Measurements from ENCODE around the gene UNC93A.
"Not testable (repeated sequence)": the region's sequence is repeated elsewhere in the genome, so short reads cannot be mapped to it uniquely, and the experiment has no call there.

The UNC93A gene

DNA sequence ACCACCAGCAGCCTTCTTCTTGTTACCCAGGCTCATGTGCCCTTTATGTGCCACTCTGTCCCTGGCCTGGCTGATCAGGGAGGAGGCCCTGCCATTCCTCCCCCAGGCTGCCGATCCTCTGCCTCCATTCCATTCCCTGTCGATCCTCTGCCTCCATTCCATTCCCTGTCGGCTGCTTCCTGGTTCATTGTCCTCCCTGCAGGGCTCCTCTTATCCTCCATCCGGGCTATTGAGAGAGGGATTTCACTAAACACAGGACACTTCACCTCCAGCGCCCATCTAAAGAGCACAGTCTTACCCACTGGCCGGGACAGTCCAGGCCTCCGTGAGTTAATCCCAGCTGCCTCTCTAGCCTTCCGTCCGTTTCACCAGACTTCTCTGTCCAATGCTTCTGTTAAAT lies 26.1 kb downstream of the UNC93A start:
- DNase-seq = no peak

DNA sequence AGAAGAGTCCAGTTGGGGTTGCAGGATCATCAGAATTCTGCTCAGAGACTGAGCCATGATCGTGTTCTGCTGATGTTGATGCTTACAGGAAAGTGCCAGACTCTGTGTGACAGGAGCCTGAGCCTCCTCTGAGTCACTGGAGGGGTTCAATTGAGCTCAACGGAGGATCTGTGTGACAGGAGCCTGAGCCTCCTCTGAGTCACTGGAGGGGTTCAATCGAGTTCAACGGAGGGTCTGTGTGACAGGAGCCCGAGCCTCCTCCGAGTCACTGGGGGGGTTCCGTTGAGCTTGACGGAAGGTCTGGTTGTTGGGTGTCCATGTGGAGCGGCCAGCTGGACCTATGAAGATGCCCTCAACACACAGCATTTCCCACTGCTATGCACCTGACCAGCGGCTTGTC lies 27.2 kb downstream of the UNC93A start:
- not testable (repeated sequence) for DNase-seq

DNA sequence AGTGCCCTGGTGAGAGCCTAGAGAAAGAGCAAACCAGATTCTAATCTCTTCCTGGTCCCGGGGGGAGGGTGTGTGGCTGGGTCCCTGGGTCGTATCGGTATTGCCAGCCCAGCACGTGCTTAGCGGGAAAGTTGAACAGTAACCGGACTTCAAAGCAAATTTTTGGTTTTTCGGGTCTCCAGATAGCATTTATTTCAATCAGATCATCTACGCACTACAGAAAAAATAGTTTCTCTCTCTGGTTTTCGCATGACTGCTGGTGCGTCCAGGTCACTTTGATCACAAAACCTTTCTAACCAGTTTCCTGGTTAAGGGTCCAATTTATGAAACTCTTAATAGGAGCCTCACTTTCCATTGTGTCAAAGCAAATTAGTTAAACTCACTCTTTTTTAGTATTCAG lies 27.7 kb downstream of the UNC93A start:
- DNase-seq = not testable (repeated sequence)

DNA sequence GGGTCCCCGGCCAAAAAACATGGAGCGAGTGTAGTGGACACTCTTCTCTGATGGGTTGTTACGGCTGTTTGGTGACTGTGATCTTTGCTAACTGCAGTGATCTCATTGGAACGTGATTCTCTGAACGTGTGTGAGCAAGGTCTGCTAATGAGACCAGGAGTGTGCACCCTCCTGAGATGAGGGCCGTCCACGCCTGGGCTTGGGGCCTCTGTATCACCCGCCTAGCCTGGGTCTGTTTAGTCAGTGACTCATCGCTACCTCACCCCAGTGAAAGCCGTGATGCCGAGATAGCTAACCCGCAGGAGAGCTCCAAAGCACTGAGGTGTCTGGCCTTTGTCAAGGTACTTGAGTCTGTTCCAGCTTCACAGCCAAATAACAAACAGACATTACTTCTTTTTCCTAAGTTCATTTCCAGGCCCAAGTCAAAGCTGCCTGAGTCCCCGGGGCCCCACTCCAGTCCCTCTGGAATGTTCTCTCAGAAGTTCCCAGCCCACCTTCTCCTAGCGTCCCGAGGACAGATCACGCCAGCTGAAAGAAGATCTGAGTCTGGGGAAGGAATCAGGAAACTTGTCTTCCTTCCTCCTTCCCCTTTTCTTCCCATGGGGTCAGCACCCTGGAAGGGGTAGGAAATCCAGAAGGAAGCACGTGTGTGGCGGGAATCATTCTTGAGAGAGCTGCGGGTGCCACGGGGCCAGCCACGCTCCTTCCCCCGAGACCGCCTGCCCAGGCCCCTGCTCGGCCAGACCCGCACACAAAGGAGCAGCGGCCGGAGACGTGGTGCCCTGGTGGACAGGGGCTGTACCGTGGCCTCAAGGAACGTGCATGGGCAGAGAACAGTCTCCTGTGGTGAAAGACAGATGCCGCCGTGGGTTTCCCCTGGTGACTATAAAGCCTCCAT lies 29.0 kb downstream of the UNC93A start:
- DNase-seq = not testable (repeated sequence)

DNA sequence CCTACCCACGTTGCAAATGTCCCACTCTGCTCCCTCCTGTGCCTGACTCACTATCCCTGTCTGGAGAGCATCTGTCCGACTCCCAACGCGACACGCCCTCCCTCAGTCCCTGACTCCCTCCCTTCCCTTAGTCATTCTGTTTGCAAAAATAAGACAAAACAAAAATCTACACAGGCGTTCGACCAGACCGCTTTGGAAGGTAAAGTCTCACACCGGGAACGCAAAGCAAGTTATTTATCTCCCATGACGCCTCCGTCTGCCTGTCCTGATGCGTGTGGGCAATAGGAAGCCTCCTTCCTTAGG lies 29.6 kb downstream of the UNC93A start:
- DNase-seq = not testable (repeated sequence)

DNA sequence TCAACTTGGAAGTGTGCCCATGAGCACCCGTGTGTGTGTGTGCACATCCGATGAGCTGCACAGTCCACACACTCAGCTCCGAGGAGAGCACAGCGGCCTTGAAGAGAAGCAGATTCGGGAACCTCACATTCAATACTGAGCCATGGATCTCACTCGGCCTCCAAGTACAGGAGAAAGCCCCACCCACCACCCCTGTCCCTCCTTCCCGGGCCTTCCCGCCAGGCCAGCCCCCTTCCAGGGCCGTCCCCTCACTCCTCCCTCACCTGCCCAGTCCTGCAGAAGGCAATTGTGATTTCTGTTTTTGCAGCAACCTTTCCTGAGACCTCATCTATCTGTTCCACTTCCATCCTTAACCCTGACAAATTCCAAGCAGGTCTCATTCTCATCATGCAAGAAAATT lies 30.1 kb downstream of the UNC93A start:
- DNase-seq = not testable (repeated sequence)

DNA sequence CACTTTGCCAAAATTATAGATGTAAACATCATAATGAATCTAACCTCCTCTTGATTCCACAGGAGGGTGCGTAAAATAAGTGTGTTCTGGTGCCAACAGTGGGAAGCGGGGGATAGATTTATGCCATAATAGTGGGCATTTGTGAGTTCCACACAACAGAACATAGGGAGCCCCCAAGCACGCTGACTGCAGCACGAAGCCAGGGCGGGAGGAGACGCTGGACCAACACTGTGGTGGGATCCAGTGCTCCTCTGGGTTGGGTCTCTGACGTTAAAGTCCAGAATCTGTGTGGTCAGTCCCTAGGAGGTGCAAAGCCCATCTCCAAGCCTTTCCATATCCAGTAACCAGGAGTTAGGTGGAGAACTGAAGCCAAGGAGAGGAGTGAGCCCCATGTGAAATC lies 32.0 kb downstream of the UNC93A start:
- no peak for DNase-seq

DNA sequence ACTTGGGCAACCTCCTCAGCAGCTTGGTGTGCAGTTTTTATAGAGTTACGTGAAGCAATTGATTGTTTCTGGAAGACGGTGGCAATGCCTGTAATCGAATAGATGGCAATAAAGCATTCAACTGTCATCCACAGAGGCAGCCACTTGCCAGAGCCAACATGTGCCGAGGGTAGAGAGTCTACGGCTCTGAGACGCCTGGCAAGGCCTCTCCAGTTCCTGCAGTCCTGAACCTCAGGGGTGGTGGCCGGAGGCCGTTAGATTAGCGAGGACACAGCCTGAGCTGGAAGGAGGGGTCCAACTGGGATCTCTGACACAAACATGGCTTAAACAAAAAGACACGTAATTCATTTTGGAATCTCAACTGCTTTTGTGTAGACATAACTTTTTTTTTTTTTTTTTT lies 33.0 kb downstream of the UNC93A start:
- no peak for DNase-seq

DNA sequence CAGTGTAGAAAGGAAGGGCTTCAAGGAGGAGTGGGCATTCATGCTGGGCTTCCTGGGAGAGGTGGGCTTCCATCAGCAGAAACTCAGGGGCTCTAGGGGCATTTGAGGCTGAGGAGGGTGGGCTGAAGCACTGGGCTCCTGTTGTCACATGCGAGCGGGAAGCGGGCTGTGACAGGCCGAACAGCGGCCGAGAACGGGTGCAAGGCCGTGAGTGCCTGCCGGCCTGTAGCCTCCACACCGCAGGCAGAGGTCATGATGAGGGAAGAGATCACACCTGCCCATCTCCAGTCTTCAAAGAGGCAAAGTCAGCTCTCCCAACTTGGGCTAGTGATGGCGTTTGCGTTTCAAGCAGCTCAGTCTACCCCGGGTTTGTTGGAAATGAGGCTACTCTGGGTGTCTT lies 34.7 kb downstream of the UNC93A start:
- no peak for DNase-seq

DNA sequence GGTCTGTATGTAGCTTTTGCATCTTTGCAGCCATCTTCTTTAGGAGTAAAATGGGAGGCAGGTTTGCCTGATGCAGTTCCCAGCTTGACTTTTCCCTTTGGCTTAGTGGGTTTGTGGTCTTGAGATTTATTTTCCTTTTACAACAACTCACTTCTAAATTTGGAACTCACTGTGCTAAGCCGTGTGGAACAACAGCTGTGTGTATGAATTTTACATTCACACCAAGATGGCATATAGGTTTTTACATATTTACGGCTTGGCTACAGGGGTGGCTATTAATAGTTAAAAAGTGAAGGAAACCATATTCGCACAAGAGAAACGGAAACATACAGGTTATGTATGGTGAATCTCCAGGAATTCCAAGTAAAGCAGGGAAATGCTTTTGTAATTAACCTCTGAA lies 36.3 kb downstream of the UNC93A start:
- DNase-seq = no peak

DNA sequence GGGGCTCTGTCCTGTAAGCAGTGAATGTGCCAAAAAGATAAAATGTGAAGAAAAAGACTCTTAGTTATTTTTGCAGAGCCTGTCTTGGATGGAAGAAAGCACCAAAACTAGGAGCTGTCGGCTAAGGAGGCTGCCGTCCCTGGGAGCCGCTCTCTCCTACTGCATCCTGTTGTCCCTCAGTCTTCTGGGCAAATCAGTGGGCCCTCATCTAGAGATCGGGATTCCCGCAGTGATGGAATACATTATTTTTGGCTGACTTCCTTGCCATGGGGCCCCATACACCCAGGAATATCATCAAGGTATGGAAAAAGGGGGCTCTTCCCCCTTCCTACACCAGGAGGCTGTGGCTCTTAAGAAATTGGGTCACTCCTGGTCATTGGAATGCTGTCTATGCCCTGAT lies 37.0 kb downstream of the UNC93A start:
- no peak for DNase-seq

DNA sequence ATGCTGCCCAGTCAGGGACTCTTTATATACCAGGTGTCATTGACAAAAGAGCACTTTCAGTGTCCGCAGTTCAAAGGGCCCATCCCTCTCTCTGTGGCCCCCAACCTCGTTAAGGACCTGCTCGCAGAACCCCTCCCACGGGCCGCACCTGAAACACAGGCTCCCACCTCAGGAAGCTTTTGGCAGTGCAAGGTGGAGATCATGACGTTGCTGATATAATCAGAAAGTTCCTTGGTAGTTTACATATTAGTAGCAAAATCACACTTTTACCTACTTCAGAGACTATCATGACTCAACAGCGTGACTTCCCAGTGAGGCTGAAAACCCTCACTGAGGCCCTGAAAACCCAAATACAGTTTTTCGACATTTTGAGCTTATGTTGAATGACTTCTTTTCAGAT lies 37.9 kb downstream of the UNC93A start:
- no peak for DNase-seq

DNA sequence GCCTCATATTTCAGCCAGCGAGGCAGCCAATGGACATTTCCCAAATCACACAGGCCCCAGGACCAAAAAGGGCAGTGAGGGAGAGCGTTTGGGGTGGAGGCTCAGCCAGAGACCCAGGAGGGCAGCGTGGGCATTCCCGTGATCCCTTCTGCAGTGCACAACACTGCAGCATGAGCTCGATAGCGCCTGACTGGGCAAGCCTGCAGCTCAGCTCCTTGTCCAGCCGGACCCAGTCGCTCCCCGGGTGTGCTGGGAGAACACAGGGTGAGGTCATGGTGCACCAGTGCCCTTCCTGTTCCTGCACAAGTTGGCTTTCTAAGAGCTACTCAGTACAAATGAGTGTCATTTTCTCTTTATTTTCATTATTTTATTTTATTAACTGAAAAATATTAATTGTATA lies 39.6 kb downstream of the UNC93A start:
- no peak for DNase-seq

DNA sequence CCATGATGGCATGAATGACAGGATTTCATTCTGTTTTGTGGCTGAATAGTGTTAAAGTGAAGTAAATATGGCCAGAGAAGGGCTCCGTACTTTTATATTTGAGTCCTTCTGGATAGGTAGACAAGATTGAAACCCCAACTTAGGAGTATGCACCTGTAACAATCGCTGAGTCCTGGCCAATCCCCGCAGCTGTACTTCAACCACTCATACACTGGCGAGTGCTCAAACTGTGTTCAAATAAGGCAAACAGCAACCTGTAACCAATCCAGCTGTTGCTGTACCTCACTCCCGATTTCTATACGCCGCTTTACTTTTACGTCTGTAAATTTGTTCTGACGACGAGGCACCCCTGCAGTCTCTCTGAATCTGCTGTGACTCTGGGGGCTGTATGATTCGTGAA lies 40.5 kb downstream of the UNC93A start:
- DNase-seq = no peak

DNA sequence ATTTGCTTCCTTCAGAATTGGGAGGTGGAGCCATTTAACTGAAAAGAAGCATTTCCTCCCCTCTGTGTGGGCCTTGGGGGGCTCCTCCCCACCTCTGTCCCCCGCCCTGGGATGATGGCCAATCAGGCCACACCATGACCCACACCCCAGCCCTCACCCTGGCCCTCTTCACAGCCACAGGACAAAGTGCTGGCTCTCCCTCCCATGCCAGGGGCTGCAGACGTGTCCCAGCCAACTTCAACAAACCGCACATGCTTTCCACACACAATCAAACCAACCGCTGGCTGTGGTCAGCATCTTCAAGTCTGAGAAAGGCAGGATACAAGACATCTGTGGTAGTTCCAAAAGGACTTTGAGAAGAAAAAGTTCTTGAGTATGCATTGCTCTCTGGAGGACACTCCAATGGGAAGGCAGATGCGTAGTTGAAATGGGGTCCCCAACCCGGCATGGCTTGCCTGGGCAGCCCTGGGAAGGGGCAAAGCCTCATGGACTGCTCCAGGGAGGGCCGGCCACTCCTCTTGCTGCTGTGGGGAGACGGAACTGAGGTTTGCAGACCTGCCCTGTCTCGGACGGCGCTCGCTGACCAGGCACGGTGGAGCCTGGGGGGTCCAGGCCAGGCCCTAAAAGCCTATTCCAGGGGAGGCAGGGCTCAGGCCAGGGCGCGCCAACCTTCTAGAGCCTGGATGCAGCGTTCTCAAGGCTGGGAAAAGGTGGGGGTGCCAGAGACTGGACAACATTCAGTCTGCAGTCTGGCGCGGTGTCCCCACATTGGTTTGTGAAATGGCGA lies 45.9 kb downstream of the UNC93A start:
- no peak for DNase-seq

DNA sequence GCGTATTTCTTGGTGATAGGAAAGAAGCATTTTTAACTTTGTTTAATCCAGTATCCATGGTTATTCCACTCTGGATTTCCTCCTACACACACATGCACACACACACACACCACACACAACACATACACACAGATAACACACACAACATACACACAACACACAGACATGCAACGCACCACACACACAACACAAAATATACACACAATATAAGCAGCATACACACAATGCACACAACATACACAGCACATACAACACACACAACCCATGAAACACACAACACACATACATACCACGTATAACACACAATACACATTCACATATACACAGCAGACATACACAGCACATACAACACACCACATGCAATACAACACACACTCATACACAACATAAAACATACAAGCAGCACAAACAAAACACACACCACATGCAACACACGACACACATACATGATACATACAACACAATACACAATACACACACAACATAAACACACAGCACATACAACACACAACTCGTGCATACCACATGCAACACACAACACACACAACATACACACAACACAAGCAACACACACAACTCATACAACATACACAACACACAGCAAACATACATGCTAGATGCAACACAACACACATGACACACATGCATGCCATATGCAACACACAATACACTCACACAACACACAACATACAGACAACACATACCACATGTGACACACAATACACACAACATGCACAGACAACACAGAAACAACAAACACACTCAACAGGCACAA lies 46.7 kb downstream of the UNC93A start:
- no peak for DNase-seq

DNA sequence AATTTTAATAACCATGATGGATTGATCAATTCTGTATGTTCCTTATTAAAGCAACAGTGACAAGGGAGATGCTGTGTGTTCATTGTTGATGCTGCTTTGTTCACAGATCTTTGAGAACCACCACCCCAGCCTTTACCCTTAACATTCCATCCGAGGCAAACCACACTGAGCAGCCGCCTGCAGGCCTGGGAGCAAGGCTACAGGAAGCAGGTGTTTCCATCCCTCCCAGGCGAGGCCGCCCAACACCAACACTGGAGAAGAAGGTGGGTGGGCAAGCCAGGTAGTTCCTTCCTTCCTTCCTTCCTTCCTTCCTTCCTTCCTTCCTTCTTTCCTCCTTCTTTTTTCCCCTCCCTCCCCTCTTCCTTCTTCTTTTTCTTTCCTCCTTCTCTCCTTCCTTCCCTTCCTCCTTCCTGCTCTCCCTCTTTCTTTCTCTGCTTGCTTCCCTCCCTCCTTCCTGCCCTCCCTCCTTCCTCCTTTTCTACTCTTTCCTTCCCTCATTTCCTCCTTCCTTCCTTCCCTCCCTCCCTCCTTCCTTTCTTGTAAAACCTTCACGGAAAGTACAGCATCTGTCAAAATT lies 47.5 kb downstream of the UNC93A start:
- no peak for DNase-seq

DNA sequence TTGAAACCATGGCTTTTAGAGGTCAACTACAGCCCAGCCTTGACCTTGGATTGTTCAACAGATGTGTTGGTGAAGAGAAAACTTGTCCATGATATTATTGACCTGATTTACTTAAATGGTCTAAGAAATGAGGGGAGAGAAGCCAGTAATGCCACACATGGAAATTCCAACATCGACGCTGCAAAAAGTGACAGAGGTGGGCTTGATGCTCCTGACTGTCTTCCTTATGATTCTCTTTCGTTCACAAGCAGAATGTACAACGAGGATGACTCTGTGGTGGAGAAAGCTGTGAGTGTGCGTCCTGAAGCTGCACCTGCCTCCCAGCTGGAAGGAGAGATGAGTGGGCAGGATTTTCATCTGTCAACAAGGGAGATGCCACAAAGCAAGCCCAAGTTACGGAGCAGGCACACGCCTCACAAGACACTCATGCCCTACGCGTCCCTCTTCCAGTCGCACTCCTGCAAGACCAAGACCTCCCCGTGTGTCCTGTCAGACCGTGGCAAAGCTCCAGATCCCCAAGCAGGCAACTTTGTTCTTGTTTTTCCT lies 50.0 kb downstream of the UNC93A start:
- DNase-seq = peak; percentile 77

DNA sequence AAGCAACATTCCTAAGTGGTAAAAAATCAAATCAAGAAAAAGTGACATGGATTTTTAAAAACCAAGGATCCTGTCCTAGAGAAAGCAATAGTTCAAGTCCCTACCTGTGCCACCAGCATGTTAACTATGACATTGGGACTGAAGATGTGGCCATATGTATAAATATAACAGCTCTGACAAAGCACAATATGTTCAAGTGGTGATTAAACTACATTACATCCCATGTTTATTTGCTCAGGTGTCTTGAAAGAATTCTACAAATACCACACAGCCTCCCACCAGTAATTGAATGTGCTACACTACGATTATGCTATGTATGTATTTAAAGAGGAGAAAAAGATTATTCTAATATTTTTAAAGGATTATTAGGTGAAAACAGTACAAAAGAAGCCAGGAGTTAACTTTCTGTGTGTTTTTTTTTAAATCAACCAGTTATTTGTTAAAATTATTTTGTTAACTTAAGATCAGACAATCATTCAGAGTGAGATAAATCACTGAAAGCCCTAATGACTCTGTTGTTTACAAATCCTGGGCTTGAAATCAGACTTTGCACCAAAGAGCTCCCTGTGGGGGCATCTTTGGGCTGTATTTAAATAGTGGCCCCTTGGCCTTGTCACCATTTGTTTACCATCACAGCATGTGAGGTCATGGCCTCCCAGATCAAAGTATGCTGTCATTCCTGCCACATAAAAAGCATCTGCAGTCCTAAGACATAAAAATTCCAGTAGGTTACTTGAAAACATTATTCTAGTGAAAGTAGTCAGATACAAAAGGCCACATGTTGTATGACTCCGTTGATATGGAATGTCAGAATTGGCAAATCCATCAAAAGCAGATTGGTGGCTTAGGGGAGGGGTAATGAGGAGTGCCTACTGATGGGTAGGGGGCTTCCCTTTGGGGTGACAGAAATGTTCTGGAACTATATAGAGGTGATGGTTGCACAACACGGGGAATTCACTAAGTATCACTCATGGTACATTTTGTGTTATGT lies 50.8 kb downstream of the UNC93A start:
- peak; percentile 93 for DNase-seq

DNA sequence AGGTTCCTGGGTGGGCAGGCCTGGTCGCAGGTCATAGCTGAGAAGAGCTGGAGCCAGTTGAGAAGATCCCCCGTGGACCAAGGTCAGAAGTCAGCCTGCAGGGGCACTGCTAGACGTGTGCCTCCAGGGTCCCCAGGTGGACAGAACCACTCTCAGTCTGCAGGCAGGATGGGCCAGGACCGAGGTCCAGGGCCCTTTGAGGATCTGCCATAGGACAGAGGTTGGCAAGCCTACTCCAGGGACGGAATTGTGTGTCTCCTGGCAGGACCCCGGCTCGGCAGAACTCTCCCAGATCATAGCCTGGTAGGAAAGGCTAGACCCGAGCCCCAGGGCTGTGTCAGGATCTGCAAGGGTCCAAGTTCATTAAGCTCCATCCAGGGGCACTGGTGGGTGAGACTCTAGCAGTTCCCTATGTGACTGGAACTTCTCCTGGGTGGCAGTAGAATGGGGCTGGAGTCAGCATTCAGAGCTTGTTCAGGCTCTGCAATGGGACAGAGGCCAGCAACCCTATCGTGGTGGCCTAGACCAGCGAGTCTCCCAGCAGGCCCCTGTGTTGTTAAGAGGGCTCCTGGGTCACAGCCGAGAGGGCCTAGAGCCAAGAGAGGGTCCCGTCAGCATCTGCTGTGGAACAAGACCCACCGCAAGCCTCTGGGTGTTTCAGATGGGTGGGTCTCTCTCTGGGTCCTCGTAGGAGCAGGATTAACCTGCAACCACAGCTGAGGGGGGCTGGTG lies 51.9 kb downstream of the UNC93A start:
- no peak for DNase-seq

DNA sequence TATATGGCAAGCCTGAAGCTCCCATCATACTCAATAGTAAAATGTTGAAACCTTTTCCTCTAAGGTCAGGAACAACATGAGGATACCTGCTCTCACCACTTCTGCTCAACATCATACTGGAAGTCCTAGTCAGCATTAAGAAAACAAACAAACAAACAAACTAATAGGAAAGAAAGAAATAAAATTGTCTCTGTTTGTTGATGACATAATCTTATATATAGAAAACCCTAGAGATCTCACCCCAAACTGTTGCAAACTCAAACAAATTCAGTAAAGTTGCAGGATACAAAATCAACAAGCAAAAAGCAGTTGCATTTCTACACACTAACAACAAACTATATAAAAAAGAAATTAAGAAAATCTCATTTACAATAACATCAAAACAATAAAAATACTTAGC lies 54.2 kb downstream of the UNC93A start:
- DNase-seq = no peak

All from NCI-H1105 treated with DMSO at 0.1 percent for 48 hours (cell line).